Measurements from ENCODE around the gene BORCS8.
"Not testable (repeated sequence)": the region's sequence is repeated elsewhere in the genome, so short reads cannot be mapped to it uniquely, and the experiment has no call there.

BORCS8 gene

GRCh38 chr19:19192078-19192882 is at the start of gene BORCS8, which contains the start of gene RFXANK:
Gene BORCS8, minus strand, starts transcription at chr19:19192152. Its CDS starts 35 bp downstream, at chr19:19192117.
Gene RFXANK, plus strand, starts transcription at chr19:19192258. Its CDS starts 1,689 bp downstream, at chr19:19193947.
- peak; percentile 99 for DNase-seq

- DNase-seq, result no peak
Measured at GRCh38 chr19:19240476-19240875, 48.5 kb upstream of the BORCS8 start.

- DNase-seq, result no peak
Measured at GRCh38 chr19:19239675-19240074, 47.7 kb upstream of the BORCS8 start.

- no peak for DNase-seq
Measured at GRCh38 chr19:19238126-19238894, 46.4 kb upstream of the BORCS8 start.

- no peak for DNase-seq
Measured at GRCh38 chr19:19236173-19236572, 44.2 kb upstream of the BORCS8 start.

GRCh38 chr19:19234220-19234816 is 42.4 kb upstream of the BORCS8 start:
- no peak for DNase-seq

GRCh38 chr19:19232261-19232721 is 40.3 kb upstream of the BORCS8 start:
- no peak for DNase-seq

- no peak for DNase-seq
Measured at GRCh38 chr19:19230999-19231398, 39.0 kb upstream of the BORCS8 start.

- DNase-seq, result no peak
Measured at GRCh38 chr19:19229701-19230100, 37.7 kb upstream of the BORCS8 start.

- no peak for DNase-seq
Measured at GRCh38 chr19:19227217-19227616, 35.3 kb upstream of the BORCS8 start.

- no peak for DNase-seq
Measured at GRCh38 chr19:19226663-19227062, 34.7 kb upstream of the BORCS8 start.

GRCh38 chr19:19226204-19226603 is 34.3 kb upstream of the BORCS8 start:
- no peak for DNase-seq

GRCh38 chr19:19224852-19225494 is 33.0 kb upstream of the BORCS8 start:
- peak; percentile 76 for DNase-seq

- no peak for DNase-seq
Measured at GRCh38 chr19:19224150-19224851, 32.3 kb upstream of the BORCS8 start.

GRCh38 chr19:19223636-19224035 is 31.7 kb upstream of the BORCS8 start:
- DNase-seq, result no peak

- DNase-seq, result no peak
Measured at GRCh38 chr19:19223060-19223459, 31.1 kb upstream of the BORCS8 start.

GRCh38 chr19:19221000-19221399 is 29.0 kb upstream of the BORCS8 start:
- DNase-seq, result not testable (repeated sequence)

GRCh38 chr19:19218911-19219310 is 27.0 kb upstream of the BORCS8 start:
- DNase-seq, result no peak

- DNase-seq, result no peak
Measured at GRCh38 chr19:19217099-19217498, 25.1 kb upstream of the BORCS8 start.

- no peak for DNase-seq
Measured at GRCh38 chr19:19215792-19216191, 23.8 kb upstream of the BORCS8 start.

GRCh38 chr19:19214892-19215291 is 22.9 kb upstream of the BORCS8 start:
- peak; percentile 33 for DNase-seq

GRCh38 chr19:19214159-19214490 is 22.2 kb upstream of the BORCS8 start:
- DNase-seq, result no peak
